ENCODE measurements around the gene AANAT.
A peak's percentile ranks its signal among the peaks of the same experiment; 100 is the strongest.

Gene AANAT

GRCh38 chr17:76479515-76480060 lies 12.2 kb downstream of the AANAT start:
- no peak overlapping the region for H3K4me3 ChIP-seq (ENCODE audit: low read depth, low read length)
- TF ChIP-seq, protein P1, sequence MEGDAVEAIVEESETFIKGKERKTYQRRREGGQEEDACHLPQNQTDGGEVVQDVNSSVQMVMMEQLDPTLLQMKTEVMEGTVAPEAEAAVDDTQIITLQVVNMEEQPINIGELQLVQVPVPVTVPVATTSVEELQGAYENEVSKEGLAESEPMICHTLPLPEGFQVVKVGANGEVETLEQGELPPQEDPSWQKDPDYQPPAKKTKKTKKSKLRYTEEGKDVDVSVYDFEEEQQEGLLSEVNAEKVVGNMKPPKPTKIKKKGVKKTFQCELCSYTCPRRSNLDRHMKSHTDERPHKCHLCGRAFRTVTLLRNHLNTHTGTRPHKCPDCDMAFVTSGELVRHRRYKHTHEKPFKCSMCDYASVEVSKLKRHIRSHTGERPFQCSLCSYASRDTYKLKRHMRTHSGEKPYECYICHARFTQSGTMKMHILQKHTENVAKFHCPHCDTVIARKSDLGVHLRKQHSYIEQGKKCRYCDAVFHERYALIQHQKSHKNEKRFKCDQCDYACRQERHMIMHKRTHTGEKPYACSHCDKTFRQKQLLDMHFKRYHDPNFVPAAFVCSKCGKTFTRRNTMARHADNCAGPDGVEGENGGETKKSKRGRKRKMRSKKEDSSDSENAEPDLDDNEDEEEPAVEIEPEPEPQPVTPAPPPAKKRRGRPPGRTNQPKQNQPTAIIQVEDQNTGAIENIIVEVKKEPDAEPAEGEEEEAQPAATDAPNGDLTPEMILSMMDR (IDR thresholded peaks at IDR 0.05; ENCODE audit: borderline replicate concordance, insufficient read depth, low read depth, low read length): no peak

GRCh38 chr17:76480632-76481031 lies 13.2 kb downstream of the AANAT start:
- TF ChIP-seq, protein P1 (IDR thresholded peaks at IDR 0.05; ENCODE audit: borderline replicate concordance, insufficient read depth, low read depth, low read length): no peak
- peak overlapping the region; percentile 44 for H3K4me3 ChIP-seq (ENCODE audit: low read depth, low read length)

DNA sequence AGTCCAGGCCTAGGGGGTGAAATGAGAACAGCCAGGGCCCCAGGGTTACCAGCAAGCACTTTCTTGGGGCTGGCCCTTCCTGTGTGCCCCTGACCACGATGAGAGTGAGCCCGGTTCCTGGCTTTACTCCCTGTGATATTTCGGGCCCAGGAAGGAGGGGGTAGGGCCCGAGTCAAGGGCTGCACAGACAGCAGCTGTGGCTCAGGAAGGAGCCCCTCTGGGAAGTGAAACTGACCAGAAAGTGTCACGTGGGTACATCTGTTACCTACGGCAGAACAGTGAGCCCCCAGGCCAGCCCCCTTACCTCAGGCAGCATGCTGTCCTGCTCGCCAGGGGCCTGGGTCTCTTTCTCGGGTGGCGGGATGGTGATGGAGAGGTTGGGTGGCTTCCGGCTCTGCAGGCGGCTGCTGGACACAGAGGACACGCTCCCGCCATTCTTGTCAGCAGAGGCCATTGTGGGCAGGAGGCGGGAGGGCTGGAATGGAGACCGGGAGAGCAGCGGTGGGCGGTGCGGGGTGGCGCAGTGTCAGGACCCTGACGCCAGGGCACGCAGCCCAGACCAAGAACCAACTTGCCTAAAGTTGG lies 13.8 kb downstream of the AANAT start:
- TF ChIP-seq, protein P1 (IDR thresholded peaks at IDR 0.05; ENCODE audit: borderline replicate concordance, insufficient read depth, low read depth, low read length): no peak
- H3K4me3 ChIP-seq (ENCODE audit: low read depth, low read length): peak overlapping the region; percentile 44

- TF ChIP-seq, protein P1 (IDR thresholded peaks at IDR 0.05; ENCODE audit: borderline replicate concordance, insufficient read depth, low read depth, low read length): no peak
- H3K4me3 ChIP-seq (ENCODE audit: low read depth, low read length): no peak overlapping the region
Observed at GRCh38 chr17:76484228-76484725, 16.9 kb downstream of the AANAT start.

- TF ChIP-seq, protein P1 (IDR thresholded peaks at IDR 0.05; ENCODE audit: borderline replicate concordance, insufficient read depth, low read depth, low read length): no peak
- H3K4me3 ChIP-seq (ENCODE audit: low read depth, low read length): no peak overlapping the region
Observed at GRCh38 chr17:76485569-76485968, 18.2 kb downstream of the AANAT start.

DNA sequence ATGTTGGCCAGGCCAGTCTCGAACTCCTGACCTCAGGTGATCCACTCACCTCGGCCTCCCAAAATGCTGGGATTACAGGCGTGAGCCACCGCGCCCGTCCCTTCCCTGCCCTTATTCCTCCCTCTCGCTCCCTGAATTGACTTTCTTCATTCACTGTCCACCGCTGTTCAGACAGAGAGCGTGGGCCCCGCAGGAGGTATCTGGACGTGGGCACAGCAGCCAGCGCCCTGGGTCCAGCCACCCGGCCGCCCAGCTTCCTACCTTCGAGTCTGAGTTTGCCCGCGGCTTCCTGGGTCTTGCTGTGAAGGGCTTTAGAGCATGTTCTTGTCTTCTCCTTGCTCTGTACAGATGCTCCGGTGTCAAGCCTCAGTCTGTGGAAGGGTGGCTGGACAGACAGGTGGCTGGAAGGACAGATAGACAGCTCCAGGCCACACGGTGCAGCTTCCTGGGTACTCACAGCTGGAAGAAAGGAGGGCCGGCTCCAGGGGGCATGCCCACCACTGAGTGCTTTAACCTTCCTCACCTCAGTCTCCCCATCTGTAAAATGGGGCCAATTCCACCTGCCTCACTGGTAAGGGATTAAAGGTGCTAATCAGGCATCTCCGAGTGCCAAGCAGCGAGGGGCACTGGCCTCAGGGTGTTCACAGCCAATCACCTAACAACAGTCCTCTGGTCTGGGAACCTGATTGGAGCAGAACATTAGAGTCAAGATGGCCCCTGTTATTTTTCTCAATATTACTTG lies 20.2 kb downstream of the AANAT start:
- H3K4me3 ChIP-seq (ENCODE audit: low read depth, low read length): no peak overlapping the region
- TF ChIP-seq, protein P1 (IDR thresholded peaks at IDR 0.05; ENCODE audit: borderline replicate concordance, insufficient read depth, low read depth, low read length): no peak
